Kidney (tissue), 14 donors: ENCODE data around the gene TEX26. TPM values are rescaled to one million over a fixed set of nuclear protein-coding genes. Genes with fewer than 3 reads are reported as not detected.

Experiments used
- DNase-seq, 5 donors: peaks; one replicate each; pipeline ENCODE4 v3.0.0-alpha.2; 2013 to 2020
- FAIRE-seq: peaks from 2 replicates; lab custom pipeline; 2012; peaks lifted over from hg19 to GRCh38; lab: Jason Lieb, UNC
- H3K27ac ChIP-seq, 2 donors: one replicate each; pipeline ENCODE4 v1.7.0; 2013; ENCODE audit warnings: low read depth in 2 of 2, low read length in 2 of 2, inconsistent platforms in 1 of 2
- H3K27me3 ChIP-seq: one replicate; pipeline ENCODE4 v1.7.1; 2013; ENCODE audit warnings: low read length, inconsistent platforms; ENCODE audit not compliant: control insufficient read depth, insufficient read depth
- H3K36me3 ChIP-seq, 3 donors: one replicate each; pipeline versions ENCODE4 v1.7.0 to v1.7.1; 2013; ENCODE audit warnings: low read length in 3 of 3, control low read depth in 1 of 3, inconsistent platforms in 1 of 3; ENCODE audit not compliant: insufficient read depth in 3 of 3, control insufficient read depth in 2 of 3
- H3K4me1 ChIP-seq, 3 donors: one replicate each; pipeline versions ENCODE4 v1.7.0 to v1.7.1; 2013; ENCODE audit warnings: low read length in 3 of 3, inconsistent platforms in 1 of 3, low read depth in 1 of 3; ENCODE audit not compliant: control insufficient read depth in 2 of 3, insufficient read depth in 2 of 3
- H3K4me3 ChIP-seq, 3 donors: one replicate each; pipeline versions ENCODE4 v1.7.0 to v1.8.1; 2013; ENCODE audit warnings: low read length in 3 of 3, control low read depth in 1 of 3, inconsistent platforms in 1 of 3
- H3K9ac ChIP-seq, 3 donors: one replicate each; pipeline versions ENCODE4 v1.7.0 to v1.7.1; 2013; ENCODE audit warnings: low read length in 3 of 3, control low read depth in 1 of 3, inconsistent platforms in 1 of 3
- H3K9me3 ChIP-seq, 3 donors: one replicate each; pipeline versions ENCODE4 v1.7.0 to v1.7.1; 2013; ENCODE audit warnings: low read length in 3 of 3, control low read depth in 1 of 3, inconsistent platforms in 1 of 3; ENCODE audit not compliant: control insufficient read depth in 2 of 3, insufficient read depth in 1 of 3
- CTCF ChIP-seq: IDR thresholded peaks from 3 replicates; pipeline ENCODE4 v1.5.1; 2012; ENCODE audit warnings: mild to moderate bottlenecking, moderate library complexity, borderline replicate concordance; ENCODE audit not compliant: insufficient read depth; ENCODE audit errors: extremely low read depth
- intact Hi-C: fragments of 100-400 bp; cut with DNase I; formaldehyde crosslinking; loops from one replicate; pipeline ENCODE4 v1.11.1; 2022
- polyA plus RNA-seq: library from polyadenylated mRNA; stranded (reverse); fragments of 350-450 nt; fragmentation: Illumina TruSeq; extraction: RNeasy Lipid Tissue Mini Kit (QIAGEN cat#74804); gene quantifications from one replicate; pipeline ENCODE4 v1.2.3, GENCODE V29; 2014; ENCODE audit warnings: low read depth, low replicate concordance; ENCODE audit not compliant: insufficient read depth
- total RNA-seq: library from RNA; stranded (reverse); fragmentation: NEBNext Ultra II Directional; extraction: Animal tissue kit (Norgen Biotek cat#: 25700); gene quantifications from one replicate; pipeline ENCODE4 v1.2.1, GENCODE V29; 2021
- donor health status: control.
- donor health status: control.
- donor health status: control.
- donor health status: control.
- donor health status: control.
- donor health status: DM: yes; HTN: yes; CAD: no.
- donor health status: Normal renal cell carcinoma (clear cell type).

TEX26 gene
- total and polyA plus RNA-seq, 2 donors from 2014 or later: not detected

GRCh38 chr13:30991922-30992321 is 59.5 kb downstream of the TEX26 start:
- Histone ChIP-seq H3K4me1 (no peaks in the 10 kb centered on the region), H3K9me3 (no peaks in the 10 kb centered on the region), H3K27ac (no peak overlapping the region), H3K36me3 (no peaks in the 10 kb centered on the region), H3K27me3 (no peaks in the 10 kb centered on the region), H3K4me3 (no peak overlapping the region), H3K9ac (no peak overlapping the region)
- intact Hi-C loops: no loop called here
- no peak for FAIRE-seq
- DNase-seq: no peak
- TF ChIP-seq CTCF: no peak

- DNase-seq: no peak
- no peak for TF ChIP-seq CTCF
- H3K9ac ChIP-seq: no peak overlapping the region
- FAIRE-seq: no peak
- no peak overlapping the region for H3K4me3 ChIP-seq
- H3K4me1 ChIP-seq: no peaks in the 10 kb centered on the region
- no peaks in the 10 kb centered on the region for H3K9me3 ChIP-seq
- no peaks in the 10 kb centered on the region for H3K27me3 ChIP-seq
- H3K36me3 ChIP-seq: no peaks in the 10 kb centered on the region
- intact Hi-C loops: no loop called here
- no peak overlapping the region for H3K27ac ChIP-seq
These were observed 62.9 kb downstream of the TEX26 start for GRCh38 chr13:30995331-30995730.

- Histone ChIP-seq H3K4me3 (no peak overlapping the region), H3K4me1 (no peaks in the 10 kb centered on the region), H3K27me3 (no peaks in the 10 kb centered on the region), H3K9me3 (no peaks in the 10 kb centered on the region), H3K9ac (no peak overlapping the region), H3K27ac (no peak overlapping the region), H3K36me3 (no peaks in the 10 kb centered on the region)
- no peak for TF ChIP-seq CTCF
- intact Hi-C loops: no loop called here
- DNase-seq: no peak
- no peak for FAIRE-seq
These were observed 65.2 kb downstream of the TEX26 start for GRCh38 chr13:30997697-30998096.
